Left renal cortex interstitium (tissue), 4 donors: ENCODE data around the gene ABCG2. TPM values are rescaled to one million over a fixed set of nuclear protein-coding genes. Genes with fewer than 3 reads are reported as not detected.
"Not testable (repeated sequence)": the region's sequence is repeated elsewhere in the genome, so short reads cannot be mapped to it uniquely, and the experiment has no call there.

ENCODE experiments used
- DNase-seq, 4 donors: peaks; one replicate each; pipeline ENCODE4 v3.0.0-alpha.2; 2013; ENCODE audit warnings: low read depth in 4 of 4, low spot score in 2 of 4, missing footprints in 1 of 4
- polyA plus RNA-seq, 4 donors: library from polyadenylated mRNA; unstranded; fragments of 120-200 nt; gene quantifications; one replicate each; pipeline ENCODE4 v1.2.1, GENCODE V29; 2013; ENCODE audit not compliant: insufficient read length in 4 of 4

Gene ABCG2
- polyA plus RNA-seq, 4 donors = 5.4 to 11.4 (median 7.7) TPM

DNA sequence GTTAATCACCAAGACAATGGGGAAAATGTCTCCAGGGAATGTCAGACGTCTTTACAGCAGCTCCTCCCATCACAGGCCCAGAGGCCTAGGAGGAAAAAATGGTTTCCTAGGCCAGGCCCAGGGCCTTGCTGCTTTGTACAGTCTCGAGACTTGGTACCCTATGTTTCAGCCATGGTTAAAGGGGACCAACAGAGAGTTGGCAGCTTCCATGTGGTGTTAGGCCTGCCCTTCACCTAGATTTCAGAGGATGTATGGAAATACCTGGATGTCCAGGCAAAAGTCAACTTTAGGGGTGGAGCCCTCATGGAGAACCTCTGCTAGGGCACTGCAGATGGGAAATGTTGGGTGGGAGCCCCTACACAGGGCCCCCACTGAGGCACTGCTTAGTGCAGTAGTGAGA is 38.5 kb downstream of the ABCG2 start:
- DNase-seq = no peak

DNA sequence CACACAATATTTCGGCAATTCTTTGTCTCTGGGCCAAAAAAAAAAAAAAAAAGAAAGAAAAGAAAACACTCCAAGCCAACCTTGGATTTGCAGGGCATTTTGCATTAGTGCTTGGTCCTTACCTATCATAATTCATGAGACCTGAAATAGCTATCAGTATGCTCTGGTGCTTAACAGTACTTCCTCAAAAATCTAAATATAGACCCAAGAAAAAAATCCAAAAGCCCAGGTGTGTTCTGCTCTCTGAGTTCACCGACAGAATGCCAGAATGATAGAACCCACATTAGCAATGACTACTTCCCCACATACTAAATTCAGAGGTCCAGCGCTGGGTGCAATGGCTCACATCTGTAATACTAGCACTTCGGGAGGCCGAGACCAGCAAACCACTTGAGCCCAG is 42.9 kb downstream of the ABCG2 start:
- no peak for DNase-seq

DNA sequence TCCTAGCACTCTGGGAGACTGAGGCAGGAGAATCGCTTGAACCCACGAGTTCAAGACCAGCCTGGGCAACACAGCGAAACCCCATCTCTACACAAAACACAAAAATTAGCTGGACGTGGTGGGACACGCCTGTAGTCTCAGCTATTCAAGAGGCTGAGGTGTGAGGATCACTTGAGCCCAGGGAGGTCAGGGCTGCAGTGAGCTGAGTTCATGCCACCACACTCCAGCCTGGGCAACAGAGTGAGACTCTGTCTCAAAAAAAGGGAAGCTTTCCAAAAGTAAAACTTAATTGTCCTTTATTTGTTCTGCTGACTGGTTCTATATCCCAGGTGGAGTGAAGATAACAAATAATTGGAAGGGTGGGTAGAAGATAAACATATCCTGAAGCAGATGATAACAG is 45.6 kb downstream of the ABCG2 start:
- no peak for DNase-seq

DNA sequence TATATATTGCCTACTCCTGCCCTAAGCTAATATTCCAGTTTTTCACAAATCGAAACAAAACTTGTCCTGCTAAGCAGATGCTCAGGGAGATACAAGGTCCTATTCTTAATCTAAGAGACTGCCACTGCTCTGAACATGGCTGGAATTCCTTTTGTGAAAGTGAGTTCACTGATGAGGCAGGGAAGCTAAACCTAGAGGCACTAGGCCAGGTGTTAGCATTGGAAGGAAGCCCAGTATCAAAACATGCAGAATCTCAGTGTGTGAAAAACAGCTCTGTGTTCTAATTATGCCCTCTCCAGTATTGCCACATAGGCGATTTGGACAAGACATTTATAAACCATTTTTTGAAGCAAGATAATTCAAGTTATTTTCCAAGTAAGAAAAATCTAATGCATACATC is 47.6 kb downstream of the ABCG2 start:
- DNase-seq = no peak

DNA sequence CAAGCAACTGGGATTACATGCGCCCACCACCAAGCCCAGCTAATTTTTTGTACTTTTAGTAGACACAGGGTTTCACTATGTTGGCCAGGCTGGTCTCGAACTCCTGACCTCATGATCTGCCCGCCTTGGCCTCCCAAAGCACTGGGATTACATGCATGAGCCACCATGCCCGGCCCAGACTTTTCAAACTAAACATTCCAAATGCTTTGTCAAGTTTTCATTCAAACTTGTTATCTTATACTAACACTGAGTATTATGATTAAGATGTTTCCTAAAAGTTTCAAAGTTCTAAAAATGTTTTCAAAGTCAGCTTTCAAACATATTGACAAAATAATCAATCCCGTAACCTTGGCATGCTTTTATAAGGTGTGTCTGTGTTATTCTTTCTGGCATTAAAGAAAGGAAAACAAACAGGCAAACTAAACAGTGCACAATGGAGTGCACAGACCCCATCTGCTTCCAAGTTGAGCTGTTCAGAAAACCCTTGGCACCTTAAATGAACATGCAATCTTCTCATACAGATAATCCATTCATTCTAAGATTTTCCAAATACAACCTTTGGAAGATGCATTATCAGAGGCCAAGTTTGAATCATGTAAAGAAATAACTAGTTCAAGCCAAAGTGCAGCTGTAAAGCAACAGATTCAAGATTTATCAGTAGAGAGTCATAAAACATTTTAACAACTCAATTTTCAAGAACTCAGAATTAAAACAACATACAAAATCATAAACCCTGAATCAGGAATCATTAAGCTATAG is 49.1 kb downstream of the ABCG2 start:
- no peak for DNase-seq

DNA sequence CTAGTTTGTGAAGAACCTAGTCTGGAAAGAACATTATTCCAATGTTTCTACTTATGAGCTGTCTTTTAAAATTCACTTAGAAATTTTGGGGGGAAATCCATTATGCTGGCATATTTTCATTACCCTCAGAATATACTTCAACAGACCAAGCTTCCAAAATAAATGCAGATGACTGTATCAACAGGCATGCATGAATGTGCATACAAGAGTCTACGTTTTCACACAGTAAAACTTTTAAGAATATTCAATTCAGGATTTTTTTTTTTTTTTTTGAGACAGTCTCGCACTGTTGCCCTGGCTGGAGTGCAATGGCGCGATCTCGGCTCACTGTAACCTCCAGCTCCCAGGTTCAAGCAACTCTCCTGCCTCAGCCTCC is 49.7 kb downstream of the ABCG2 start:
- no peak for DNase-seq

DNA sequence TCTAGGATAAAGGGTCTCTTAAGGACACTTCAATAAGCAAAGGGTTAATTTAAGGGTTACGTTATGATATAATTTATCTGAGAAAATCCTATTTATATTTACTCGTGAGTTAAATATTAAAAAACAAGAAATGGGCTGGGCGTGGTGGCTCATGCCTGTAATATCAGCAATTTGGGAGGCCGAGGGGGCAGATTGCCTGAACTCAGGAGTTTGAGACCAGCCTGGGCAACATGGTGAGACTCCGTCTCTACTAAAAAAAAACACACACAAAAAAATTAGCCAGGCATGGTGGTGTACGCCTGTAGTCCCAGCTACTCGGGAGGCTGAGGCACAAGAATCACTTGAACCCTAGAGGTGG is 50.4 kb downstream of the ABCG2 start:
- DNase-seq = not testable (repeated sequence)

DNA sequence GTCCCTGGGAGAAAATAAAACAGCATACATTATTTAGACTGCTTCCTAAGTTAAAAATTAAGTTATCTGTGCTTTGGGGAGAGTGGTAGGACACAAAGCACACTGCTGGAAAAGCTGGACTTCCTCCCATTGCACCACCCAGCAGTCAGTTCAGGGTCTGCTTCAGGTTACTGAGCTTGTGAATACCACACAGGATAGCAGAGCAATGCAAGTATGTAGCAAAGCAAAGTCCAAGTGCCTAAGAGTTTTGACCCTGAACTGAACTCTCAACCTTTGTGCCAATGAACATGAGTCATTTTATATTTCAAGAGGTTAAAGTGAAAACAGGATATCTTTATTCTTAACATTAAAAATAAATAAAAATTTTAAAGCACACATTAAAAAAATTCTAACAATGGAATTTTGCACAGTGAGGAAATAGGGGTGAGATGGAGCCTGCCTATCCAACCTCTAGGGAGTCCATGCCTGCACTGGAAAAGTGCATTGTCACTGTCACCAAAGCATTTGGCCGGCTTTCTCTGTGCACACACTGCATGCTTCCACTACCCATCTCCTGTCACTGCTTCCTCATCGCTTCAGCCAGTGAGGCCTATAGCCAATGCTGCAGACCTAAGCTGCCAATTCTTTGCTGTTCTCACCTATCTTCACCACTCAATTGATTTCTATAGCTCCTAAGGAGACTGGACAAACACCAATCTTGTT is 50.9 kb downstream of the ABCG2 start:
- peak in 1 of 4 donors; percentile 2 for DNase-seq

DNA sequence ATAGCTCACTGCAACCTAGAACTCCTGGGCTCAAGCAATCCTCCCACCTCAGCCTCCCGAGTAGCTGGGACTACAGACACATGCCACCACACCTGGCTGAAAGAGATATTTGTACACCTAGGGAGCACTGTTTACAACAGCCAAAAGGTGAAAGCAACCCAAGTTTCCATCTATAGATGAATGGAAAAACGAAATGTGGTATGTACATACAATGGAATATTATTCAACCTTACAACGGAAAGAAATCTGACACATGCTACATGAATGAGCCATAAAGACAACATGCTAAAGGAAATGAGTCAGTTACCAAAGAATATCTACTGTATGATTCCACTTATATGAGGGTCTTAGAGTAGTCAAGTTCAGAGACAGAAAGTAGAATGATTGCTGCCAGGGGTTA is 52.2 kb downstream of the ABCG2 start:
- no peak for DNase-seq

DNA sequence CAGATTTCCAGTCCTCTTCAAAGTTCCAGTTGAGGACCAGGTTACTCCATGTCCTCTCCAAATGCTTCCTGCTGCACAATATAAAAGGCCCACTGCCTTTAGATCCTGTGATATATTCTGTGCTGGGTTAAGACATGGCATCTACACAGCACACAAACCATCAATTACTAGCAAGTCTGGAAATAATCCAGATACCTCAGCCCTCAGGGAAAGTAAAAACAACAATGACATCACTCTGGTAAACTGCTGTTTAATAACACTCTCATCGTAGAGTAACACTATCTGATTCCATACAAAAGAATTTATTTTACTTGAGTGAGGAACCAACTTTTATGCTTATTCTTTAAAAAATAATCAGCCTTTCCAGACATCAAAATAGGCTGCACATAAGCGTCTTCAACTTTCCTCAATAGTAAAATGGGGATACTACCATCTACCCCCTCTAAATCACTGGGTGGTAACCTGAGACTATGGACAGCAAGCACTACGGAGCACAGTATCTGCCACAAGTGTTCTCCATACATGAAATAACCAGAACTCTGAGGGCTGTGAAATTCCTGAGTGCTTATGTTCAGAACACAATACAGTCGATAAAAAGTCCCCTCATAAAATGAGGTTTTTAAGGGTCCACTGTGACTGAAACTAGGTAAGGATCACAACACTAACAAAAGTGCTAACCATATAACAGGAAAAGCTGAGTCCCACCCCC is 53.4 kb downstream of the ABCG2 start:
- peak in 1 of 4 donors; percentile 4 for DNase-seq

DNA sequence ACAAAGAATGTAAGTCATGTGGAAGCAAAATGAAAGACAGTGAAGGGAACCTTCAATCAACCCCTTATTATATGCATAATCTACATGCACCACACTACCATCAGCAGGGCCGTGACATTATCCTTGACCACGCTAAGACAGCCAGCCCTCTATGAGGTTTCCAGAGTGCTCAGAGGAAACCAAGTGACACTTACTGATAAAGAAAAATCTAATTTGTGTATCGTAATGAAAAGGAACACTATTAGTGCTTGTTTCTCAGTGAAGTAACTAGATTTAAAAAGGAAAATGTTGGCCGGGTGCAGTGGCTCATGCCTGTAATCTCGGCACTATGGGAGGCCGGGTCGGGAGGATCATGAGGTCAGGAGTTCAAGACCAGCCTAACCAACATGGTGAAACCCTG is 56.4 kb downstream of the ABCG2 start:
- no peak for DNase-seq

DNA sequence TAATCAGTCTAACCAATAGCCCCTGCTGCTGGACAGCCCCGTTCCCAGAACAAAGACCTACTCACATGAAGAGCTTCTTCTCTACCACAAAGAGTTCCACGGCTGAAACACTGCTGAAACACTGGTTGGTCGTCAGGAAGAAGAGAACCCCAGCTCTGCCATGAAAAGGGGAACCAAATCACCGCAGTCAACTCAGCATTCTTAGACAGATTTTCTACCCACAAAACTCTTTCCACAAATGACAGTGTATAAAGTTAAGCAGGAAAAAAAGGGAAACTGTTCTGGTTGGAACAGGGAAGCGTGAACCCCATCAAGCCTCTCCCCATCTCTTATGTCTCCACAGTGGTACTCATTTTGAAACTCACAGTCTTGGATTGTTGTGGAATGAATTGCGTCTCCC is 57.3 kb downstream of the ABCG2 start:
- no peak for DNase-seq

DNA sequence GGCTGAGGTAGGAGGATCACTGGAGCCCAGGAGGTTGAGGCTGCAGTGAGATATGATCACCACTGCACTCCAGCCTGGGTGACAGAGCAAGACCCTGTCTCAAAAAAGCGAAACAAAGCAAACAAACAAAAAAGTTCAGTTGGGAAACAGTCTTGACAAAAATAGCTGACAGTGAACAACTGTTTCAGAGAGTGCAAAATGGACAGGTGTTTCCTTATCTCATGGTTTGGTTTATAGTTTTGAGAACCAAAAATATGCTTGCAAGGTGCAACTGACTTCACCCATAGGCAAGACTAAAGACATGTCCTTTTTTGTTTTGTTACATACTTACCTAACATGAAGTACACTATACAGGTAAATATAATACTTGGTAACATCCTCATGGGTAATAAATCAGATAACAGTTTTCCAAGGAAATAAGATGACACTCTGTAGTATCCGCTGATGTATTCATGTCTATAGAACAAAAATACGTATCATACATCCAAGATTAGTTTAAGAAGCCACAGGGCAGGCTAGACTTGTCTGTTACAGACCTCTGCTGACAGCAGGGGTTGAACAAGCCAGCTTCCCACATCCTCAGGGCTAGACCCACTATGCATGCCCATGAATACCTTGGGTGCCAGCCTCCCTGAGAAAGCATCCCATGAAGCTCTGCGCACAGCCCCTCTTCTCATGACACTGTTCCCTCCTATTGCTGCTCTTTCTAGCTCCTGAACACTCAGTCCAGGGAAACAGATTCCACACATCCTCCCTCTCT is 59.3 kb downstream of the ABCG2 start:
- DNase-seq = no peak

DNA sequence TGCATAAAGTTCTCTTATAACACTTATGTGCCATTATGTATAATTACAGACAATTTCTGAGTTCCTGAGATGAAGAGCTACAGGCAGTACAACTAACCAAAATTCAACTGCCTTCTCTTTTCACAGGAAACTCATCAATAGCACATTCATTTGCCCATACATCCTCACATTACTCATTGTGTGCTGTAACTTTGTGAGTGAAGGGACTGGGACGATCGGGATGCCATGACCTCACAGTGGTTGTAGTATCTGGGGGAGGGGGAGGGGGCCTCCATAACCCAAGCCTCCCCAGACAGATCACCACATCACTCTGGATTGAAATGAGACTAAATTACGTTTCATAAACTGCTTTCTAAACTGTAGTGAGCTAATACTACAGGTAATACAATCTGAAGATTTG is 60.7 kb downstream of the ABCG2 start:
- no peak for DNase-seq

DNA sequence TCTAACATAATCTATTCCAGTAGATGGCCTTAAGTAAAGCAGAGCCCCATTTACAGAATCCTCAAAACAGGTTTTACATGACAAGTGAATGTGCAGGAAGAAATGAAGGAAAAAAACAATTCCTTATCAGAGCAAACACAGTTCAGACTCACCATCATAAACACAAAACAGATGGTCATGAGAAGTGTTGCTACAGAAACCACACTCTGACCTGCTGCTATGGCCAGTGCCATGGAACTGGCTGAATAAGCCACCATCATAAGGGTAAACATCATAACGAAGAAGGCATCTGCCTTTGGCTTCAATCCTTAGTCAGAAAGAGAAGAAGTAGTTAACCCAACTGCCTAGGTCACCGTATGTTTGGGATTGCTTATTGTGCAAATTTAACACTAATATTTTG is 61.1 kb downstream of the ABCG2 start:
- no peak for DNase-seq

DNA sequence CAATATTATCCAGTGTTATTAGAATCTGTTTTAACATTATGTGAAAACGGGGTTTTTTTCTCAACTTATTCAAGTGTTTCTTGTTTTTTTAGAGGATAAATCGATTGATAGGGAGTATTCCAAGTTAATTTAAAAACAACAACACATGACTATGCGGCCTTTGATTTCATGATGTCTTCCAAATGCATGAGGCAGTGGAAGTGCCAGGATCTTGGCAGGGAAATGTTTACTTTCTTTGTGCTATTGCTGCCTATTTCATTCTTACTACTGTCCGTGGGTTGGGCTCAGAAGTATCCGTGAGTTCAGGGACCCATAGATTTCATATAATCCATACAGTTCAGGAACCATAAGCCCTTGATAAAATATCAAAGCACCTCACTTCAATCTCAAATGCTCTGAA is 64.6 kb downstream of the ABCG2 start:
- DNase-seq = no peak

DNA sequence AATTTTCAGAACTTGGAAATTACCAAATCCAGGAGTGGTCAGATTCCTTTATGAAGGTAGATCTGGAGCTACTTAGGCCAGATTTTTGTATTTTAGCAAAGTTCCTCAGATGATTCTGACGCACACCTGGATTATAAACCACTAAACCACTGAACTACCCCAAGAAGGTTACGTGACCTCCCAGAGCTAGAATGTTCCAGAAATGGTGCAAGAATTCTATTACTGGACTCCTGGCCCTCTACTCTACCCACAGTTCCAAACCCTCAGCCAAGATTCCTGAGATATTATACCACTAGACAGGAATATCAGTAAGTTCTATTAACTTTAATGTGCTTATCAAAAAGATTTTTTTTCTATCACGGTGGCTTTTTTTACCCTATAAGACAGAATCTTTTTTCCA is 67.1 kb downstream of the ABCG2 start:
- no peak for DNase-seq

DNA sequence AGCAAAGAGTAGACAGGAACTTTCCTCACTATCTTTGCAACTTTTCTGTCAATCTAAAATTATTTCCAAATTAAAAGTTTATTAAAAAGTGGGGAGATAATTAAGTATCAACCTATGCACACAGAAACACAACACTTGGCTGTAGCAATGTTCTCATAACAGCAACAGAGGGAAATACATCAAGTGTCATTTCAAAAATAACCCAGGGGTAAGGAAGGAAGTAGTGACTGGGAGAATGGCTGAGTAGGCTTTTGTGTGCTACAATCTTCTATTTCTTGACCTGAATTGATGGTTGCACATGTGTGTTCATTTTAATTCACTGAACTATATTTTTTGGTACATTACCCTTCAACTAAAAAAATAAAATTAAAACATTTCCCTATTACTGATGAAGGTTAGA is 67.5 kb downstream of the ABCG2 start:
- no peak for DNase-seq

DNA sequence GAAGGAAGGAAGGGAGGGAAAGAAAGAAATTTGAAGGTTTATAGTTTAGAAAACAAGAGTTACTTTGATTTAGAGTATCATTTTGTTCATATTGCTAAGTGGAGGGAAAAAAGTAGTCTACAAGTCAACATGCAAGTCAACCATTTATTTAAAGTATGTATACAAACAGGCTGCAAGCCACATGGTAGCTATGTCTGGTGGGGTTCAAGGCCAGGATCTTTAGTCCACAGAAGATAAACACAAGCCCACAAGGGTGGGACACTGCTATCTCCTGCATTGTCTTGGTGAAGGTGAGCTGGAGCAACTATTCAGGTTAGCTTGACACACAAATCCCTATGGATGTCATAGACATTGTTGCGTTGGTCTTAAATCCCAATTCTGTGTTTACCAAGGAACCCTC is 71.4 kb downstream of the ABCG2 start:
- DNase-seq = no peak

DNA sequence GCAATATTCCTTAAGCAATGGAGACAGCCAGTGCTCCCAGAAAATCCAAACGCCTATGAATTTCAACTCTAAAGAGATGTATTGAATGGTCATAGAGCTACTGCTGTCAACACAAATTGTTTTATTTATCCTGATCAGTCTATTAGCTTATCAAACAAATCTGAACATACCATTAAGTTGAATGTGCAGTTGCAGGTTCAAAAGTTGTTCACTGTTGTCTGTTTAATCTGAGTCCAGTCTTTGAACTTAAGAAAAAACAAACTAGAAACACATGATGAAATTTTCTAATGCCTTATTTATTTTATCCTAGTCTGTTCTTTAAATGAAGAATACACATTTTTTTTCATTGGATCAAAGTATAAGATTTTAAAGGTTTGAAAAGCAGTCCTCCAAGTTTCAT is 77.8 kb downstream of the ABCG2 start:
- DNase-seq = no peak

DNA sequence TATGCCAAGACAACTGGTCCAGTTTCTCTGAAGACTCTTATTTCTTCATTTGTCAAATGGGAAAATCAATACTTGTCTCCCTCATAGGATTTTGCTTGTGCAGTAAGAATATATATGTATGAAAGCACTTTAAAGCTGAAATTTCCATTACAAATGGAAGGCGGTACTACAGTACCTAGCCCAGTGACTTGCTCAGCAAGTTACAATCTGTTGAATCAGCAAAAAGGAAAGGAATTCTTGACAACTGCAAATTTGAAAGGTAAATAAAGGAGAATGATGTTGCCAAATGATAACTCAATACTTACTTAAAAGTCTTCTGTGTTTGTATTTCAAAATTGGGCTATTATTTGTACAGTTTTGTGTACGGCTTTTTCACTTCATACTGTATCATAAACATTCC is 79.9 kb downstream of the ABCG2 start:
- no peak for DNase-seq
